WTC11 (cell line): ENCODE results near the gene ROR2. TPM values are rescaled to one million over a fixed set of nuclear protein-coding genes. Genes with fewer than 3 reads are reported as not detected.

ENCODE experiments used
- ATAC-seq: fragments of 200-7000 bp; cut with Tn5 transposase; 2 replicates; pipeline ENCODE4 v1.10.0; 2021; ENCODE audit warnings: mild to moderate bottlenecking, moderate library complexity
- CTCF ChIA-PET: fragments of 300-600 bp; sonication (Branson Sonifier 250); formaldehyde crosslinking; loops from one replicate; lab custom pipeline; 2021; ENCODE audit warnings: antibody characterized with exemption; lab: Charles Lee
- POLR2A ChIA-PET: fragments of 350-600 bp; sonication (Branson Sonifier 250); formaldehyde crosslinking; loops from one replicate; lab custom pipeline; 2021; ENCODE audit warnings: antibody characterized with exemption; lab: Charles Lee
- DNase-seq: peaks from one replicate; pipeline ENCODE4 v3.0.0; 2021; ENCODE audit warnings: low spot score
- H3K27ac Mint-ChIP-seq: 2 replicates; pipeline ENCODE4 v1.8.0; 2021; ENCODE audit warnings: mixed read lengths
- H3K27me3 Mint-ChIP-seq: 2 replicates; pipeline ENCODE4 v1.8.0; 2021; ENCODE audit warnings: low read depth, mild to moderate bottlenecking, moderate library complexity, mixed read lengths
- H3K36me3 Mint-ChIP-seq: 2 replicates; pipeline ENCODE4 v1.8.0; 2021; ENCODE audit warnings: mixed read lengths
- H3K4me1 Mint-ChIP-seq: 2 replicates; pipeline ENCODE4 v1.8.0; 2022; ENCODE audit warnings: mixed read lengths
- H3K4me3 Mint-ChIP-seq: 2 replicates; pipeline ENCODE4 v1.8.0; 2021; ENCODE audit warnings: mild to moderate bottlenecking, moderate library complexity, mixed read lengths
- H3K9me3 Mint-ChIP-seq: 2 replicates; pipeline ENCODE4 v1.8.0; 2021; ENCODE audit warnings: mixed read lengths
- ESRRA ChIP-seq: sonication (generic); formaldehyde crosslinking; IDR thresholded peaks from 2 replicates; pipeline ENCODE4 v1.8.1; 2022; ENCODE audit warnings: mild to moderate bottlenecking, missing genetic modification reagents, borderline replicate concordance
- ETV6 ChIP-seq: sonication (generic); formaldehyde crosslinking; IDR thresholded peaks from 2 replicates; pipeline ENCODE4 v1.8.1; 2022; ENCODE audit warnings: mild to moderate bottlenecking, missing genetic modification reagents
- FOXP1 ChIP-seq: sonication (generic); formaldehyde crosslinking; IDR thresholded peaks from 2 replicates; pipeline ENCODE4 v1.8.0; 2022; ENCODE audit warnings: missing genetic modification reagents, mild to moderate bottlenecking, moderate library complexity, borderline replicate concordance
- JAZF1 ChIP-seq: fragments of 250-450 bp; sonication (Bioruptor Pico); IDR thresholded peaks from 2 replicates; pipeline ENCODE4 v1.9.0; 2021; ENCODE audit warnings: moderate library complexity, mild to moderate bottlenecking, inconsistent platforms
- KAT7 ChIP-seq: sonication (generic); formaldehyde crosslinking; IDR thresholded peaks from 2 replicates; pipeline ENCODE4 v1.8.1; 2023; ENCODE audit warnings: missing genetic modification reagents, mild to moderate bottlenecking, borderline replicate concordance
- MAX ChIP-seq: sonication (generic); formaldehyde crosslinking; IDR thresholded peaks from 2 replicates; pipeline ENCODE4 v1.8.0; 2022; ENCODE audit warnings: mild to moderate bottlenecking, missing genetic modification reagents
- MLX ChIP-seq: sonication (generic); formaldehyde crosslinking; IDR thresholded peaks from 2 replicates; pipeline ENCODE4 v1.8.1; 2023; ENCODE audit warnings: mild to moderate bottlenecking, missing genetic modification reagents, moderate library complexity
- PRRX2 ChIP-seq: fragments of 250-450 bp; sonication (Bioruptor Pico); IDR thresholded peaks from 2 replicates; pipeline ENCODE4 v1.8.0; 2021; ENCODE audit warnings: mild to moderate bottlenecking
- SMAD4 ChIP-seq: sonication (generic); formaldehyde crosslinking; IDR thresholded peaks from 2 replicates; pipeline ENCODE4 v1.8.0; 2022; ENCODE audit warnings: mild to moderate bottlenecking, missing genetic modification reagents
- STAT6 ChIP-seq: sonication (generic); formaldehyde crosslinking; conservative IDR thresholded peaks from 2 replicates; pipeline ENCODE4 v1.8.1; 2023; ENCODE audit warnings: mild to moderate bottlenecking, low read depth, missing genetic modification reagents, moderate library complexity
- ZBTB43 ChIP-seq: sonication (generic); formaldehyde crosslinking; IDR thresholded peaks from 2 replicates; pipeline ENCODE4 v1.8.1; 2023; ENCODE audit warnings: mild to moderate bottlenecking, missing genetic modification reagents
- ZNF425 ChIP-seq: fragments of 250-450 bp; sonication (Bioruptor Pico); conservative IDR thresholded peaks from 2 replicates; pipeline ENCODE4 v1.9.0; 2021; ENCODE audit warnings: mild to moderate bottlenecking
- total RNA-seq: library from RNA; stranded (reverse); gene quantifications from 3 replicates; pipeline ENCODE4 v1.2.3, GENCODE V29; 2021
- TF ChIP-seq, protein P1 (sequence below): fragments of 250-450 bp; sonication (Bioruptor Pico); IDR thresholded peaks from 2 replicates; pipeline ENCODE4 v1.9.0; 2021; ENCODE audit warnings: mild to moderate bottlenecking, borderline replicate concordance
- TF ChIP-seq, protein P2 (sequence below): fragments of 250-450 bp; sonication (Bioruptor Pico); IDR thresholded peaks from 2 replicates; pipeline ENCODE4 v1.9.0; 2021; ENCODE audit warnings: mild to moderate bottlenecking
- TF ChIP-seq, protein P3 (sequence below): sonication (generic); formaldehyde crosslinking; IDR thresholded peaks from 2 replicates; pipeline ENCODE4 v1.8.1; 2023; ENCODE audit warnings: mild to moderate bottlenecking, moderate library complexity, missing genetic modification reagents

ROR2 gene
- total RNA-seq, 1 experiment from 2014 or later = 19.8 TPM

GRCh38 chr9:91903126-91903911, 46.7 kb downstream of the ROR2 start (continued):
- TF ChIP-seq ZNF425 (CRISPR knock-in tag) = no peak

DNA sequence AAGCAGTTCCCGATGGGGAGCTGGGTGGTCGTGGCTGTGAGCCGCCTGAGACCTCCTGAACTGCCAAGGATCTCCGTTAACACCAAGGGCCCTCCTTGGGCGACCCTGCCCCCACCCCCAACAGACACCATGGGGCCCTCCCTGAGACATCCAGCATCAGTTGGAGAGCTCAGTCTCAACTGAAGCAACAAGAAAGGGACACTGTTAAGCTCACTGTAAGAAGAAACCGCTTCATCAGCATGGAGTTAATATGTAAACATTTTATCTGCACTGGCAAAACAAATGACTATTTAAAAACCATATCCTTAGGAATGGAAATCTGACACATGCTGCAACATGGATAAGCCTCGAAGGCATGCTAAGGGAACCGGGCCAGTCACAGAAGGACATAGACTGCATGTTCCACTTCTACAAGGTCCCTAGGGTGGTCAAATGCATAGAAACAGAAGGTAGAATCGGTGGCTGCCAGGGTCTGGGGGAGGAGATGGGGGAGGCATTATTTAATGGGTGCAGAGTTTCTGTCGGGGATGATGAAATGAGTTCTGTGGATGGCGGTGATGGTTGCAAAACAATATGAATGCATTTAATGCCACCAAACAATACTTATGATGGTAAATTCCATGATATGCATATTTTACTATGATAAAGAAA, 47.4 kb downstream of the ROR2 start:
- no peak for ATAC-seq
- TF ChIP-seq, protein P1, sequence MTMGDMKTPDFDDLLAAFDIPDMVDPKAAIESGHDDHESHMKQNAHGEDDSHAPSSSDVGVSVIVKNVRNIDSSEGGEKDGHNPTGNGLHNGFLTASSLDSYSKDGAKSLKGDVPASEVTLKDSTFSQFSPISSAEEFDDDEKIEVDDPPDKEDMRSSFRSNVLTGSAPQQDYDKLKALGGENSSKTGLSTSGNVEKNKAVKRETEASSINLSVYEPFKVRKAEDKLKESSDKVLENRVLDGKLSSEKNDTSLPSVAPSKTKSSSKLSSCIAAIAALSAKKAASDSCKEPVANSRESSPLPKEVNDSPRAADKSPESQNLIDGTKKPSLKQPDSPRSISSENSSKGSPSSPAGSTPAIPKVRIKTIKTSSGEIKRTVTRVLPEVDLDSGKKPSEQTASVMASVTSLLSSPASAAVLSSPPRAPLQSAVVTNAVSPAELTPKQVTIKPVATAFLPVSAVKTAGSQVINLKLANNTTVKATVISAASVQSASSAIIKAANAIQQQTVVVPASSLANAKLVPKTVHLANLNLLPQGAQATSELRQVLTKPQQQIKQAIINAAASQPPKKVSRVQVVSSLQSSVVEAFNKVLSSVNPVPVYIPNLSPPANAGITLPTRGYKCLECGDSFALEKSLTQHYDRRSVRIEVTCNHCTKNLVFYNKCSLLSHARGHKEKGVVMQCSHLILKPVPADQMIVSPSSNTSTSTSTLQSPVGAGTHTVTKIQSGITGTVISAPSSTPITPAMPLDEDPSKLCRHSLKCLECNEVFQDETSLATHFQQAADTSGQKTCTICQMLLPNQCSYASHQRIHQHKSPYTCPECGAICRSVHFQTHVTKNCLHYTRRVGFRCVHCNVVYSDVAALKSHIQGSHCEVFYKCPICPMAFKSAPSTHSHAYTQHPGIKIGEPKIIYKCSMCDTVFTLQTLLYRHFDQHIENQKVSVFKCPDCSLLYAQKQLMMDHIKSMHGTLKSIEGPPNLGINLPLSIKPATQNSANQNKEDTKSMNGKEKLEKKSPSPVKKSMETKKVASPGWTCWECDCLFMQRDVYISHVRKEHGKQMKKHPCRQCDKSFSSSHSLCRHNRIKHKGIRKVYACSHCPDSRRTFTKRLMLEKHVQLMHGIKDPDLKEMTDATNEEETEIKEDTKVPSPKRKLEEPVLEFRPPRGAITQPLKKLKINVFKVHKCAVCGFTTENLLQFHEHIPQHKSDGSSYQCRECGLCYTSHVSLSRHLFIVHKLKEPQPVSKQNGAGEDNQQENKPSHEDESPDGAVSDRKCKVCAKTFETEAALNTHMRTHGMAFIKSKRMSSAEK (CRISPR knock-in tag) = no peak
- TF ChIP-seq, protein P2, sequence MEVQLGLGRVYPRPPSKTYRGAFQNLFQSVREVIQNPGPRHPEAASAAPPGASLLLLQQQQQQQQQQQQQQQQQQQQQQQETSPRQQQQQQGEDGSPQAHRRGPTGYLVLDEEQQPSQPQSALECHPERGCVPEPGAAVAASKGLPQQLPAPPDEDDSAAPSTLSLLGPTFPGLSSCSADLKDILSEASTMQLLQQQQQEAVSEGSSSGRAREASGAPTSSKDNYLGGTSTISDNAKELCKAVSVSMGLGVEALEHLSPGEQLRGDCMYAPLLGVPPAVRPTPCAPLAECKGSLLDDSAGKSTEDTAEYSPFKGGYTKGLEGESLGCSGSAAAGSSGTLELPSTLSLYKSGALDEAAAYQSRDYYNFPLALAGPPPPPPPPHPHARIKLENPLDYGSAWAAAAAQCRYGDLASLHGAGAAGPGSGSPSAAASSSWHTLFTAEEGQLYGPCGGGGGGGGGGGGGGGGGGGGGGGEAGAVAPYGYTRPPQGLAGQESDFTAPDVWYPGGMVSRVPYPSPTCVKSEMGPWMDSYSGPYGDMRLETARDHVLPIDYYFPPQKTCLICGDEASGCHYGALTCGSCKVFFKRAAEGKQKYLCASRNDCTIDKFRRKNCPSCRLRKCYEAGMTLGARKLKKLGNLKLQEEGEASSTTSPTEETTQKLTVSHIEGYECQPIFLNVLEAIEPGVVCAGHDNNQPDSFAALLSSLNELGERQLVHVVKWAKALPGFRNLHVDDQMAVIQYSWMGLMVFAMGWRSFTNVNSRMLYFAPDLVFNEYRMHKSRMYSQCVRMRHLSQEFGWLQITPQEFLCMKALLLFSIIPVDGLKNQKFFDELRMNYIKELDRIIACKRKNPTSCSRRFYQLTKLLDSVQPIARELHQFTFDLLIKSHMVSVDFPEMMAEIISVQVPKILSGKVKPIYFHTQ = no peak
- TF ChIP-seq, protein P3, sequence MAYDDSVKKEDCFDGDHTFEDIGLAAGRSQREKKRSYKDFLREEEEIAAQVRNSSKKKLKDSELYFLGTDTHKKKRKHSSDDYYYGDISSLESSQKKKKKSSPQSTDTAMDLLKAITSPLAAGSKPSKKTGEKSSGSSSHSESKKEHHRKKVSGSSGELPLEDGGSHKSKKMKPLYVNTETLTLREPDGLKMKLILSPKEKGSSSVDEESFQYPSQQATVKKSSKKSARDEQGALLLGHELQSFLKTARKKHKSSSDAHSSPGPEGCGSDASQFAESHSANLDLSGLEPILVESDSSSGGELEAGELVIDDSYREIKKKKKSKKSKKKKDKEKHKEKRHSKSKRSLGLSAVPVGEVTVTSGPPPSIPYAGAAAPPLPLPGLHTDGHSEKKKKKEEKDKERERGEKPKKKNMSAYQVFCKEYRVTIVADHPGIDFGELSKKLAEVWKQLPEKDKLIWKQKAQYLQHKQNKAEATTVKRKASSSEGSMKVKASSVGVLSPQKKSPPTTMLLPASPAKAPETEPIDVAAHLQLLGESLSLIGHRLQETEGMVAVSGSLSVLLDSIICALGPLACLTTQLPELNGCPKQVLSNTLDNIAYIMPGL = no peak
- TF ChIP-seq ESRRA (CRISPR knock-in tag) (no peak), KAT7 (CRISPR knock-in tag) (no peak), STAT6 (CRISPR knock-in tag) (no peak), MAX (CRISPR knock-in tag) (no peak), MLX (CRISPR knock-in tag) (no peak), ETV6 (CRISPR knock-in tag) (no peak), FOXP1 (no peak), SMAD4 (CRISPR knock-in tag) (no peak), PRRX2 (CRISPR knock-in tag) (no peak), ZBTB43 (CRISPR knock-in tag) (no peak), JAZF1 (CRISPR knock-in tag) (no peak)
- Mint-ChIP-seq H3K9me3 (no peaks in the 10 kb centered on the region), H3K4me3 (no peak overlapping the region), H3K4me1 (peaks cover 66% of the 10 kb centered on the region), H3K36me3 (no peaks in the 10 kb centered on the region), H3K27me3 (peaks cover 4% of the 10 kb centered on the region), H3K27ac (peak overlapping the region; percentile 68; the same call in 1 of the 2 replicates)
- ChIA-PET CTCF (interaction anchor here (1.4 kb wide), 1 partner anchor 144 kb away, joined by 8 read pairs; no protein-coding TSS in a partner anchor), POLR2A (no interaction called here)
- no peak for DNase-seq
